Esophagus muscularis mucosa (tissue), 3 donors: ENCODE results near the gene ACVR1.

ENCODE experiments used
- CTCF ChIP-seq, 3 experiments: fragments of 200-600 bp in 2 of 3; fragments of 450-650 bp in 1 of 3; sonication (generic) in 2 of 3; IDR thresholded peaks; one replicate each; pipeline ENCODE4 v1.5.1; 2017 to 2019; ENCODE audit warnings: antibody characterized with exemption in 3 of 3, mild to moderate bottlenecking in 2 of 3, moderate library complexity in 1 of 3
- POLR2A ChIP-seq: fragments of 450-650 bp; IDR thresholded peaks from one replicate; pipeline ENCODE4 v1.6.1; 2017; ENCODE audit warnings: antibody characterized with exemption, moderate library complexity, mild to moderate bottlenecking, low read depth

- TF ChIP-seq CTCF (IDR thresholded peaks at IDR 0.05) (no peak), POLR2A (no peak)
These were observed 33.0 kb downstream of the ACVR1 start for GRCh38 chr2:157843081-157843480.
